ENCODE results near the gene SPCS1. TPM values are rescaled to one million over a fixed set of nuclear protein-coding genes. Genes with fewer than 3 reads are reported as not detected.
A peak's percentile ranks its signal among the peaks of the same experiment; 100 is the strongest.

The SPCS1 gene
- total RNA-seq, 1 donor from 2014 or later: 134 TPM

GRCh38 chr3:52704611-52705437 lies 1.1 kb upstream of the SPCS1 start:
- Mint-ChIP-seq H3K27ac (peak overlapping the region; percentile 86), H3K27me3 (no peaks in the 10 kb centered on the region), H3K36me3 (ENCODE audit: low read depth) (peaks cover 22% of the 10 kb centered on the region), H3K4me3 (peak overlapping the region; percentile 94), H3K4me1 (peaks cover 22% of the 10 kb centered on the region), H3K9me3 (no peaks in the 10 kb centered on the region)
- intact Hi-C loops (cut with micrococcal nuclease): loop anchor here (1.0 to 10.0 kb wide), 3 partner anchors 19 to 340 kb away; partner anchors contain the start of genes GNL3, SFMBT1 and STIMATE
- DNase-seq: peak; percentile 69

GRCh38 chr3:52705438-52705687 lies 543 bp upstream of the SPCS1 start:
- H3K9me3 Mint-ChIP-seq: no peaks in the 10 kb centered on the region
- intact Hi-C loops (cut with micrococcal nuclease): loop anchor here (1.0 to 10.0 kb wide), 3 partner anchors 19 to 339 kb away; partner anchors contain the start of genes GNL3, SFMBT1 and STIMATE
- H3K4me3 Mint-ChIP-seq: peak overlapping the region; percentile 94
- H3K36me3 Mint-ChIP-seq (ENCODE audit: low read depth): peaks cover 25% of the 10 kb centered on the region
- peak overlapping the region; percentile 86 for H3K27ac Mint-ChIP-seq
- no peak for DNase-seq
- H3K4me1 Mint-ChIP-seq: peaks cover 22% of the 10 kb centered on the region
- H3K27me3 Mint-ChIP-seq: no peaks in the 10 kb centered on the region

GRCh38 chr3:52707585-52707984 lies 1.7 kb downstream of the SPCS1 start:
- Mint-ChIP-seq H3K4me1 (peaks cover 22% of the 10 kb centered on the region), H3K27me3 (no peaks in the 10 kb centered on the region), H3K27ac (peak overlapping the region; percentile 64), H3K4me3 (peak overlapping the region; percentile 94), H3K9me3 (no peaks in the 10 kb centered on the region), H3K36me3 (ENCODE audit: low read depth) (peaks cover 25% of the 10 kb centered on the region)
- intact Hi-C loops (cut with micrococcal nuclease): loop anchor here (2.0 to 10.0 kb wide), 3 partner anchors 63 to 337 kb away; partner anchors contain the start of genes NEK4, SFMBT1 and STIMATE
- no peak for DNase-seq

- intact Hi-C loops (cut with micrococcal nuclease): no loop called here
- peaks cover 10% of the 10 kb centered on the region for H3K4me1 Mint-ChIP-seq
- no peak for DNase-seq
- no peaks in the 10 kb centered on the region for H3K9me3 Mint-ChIP-seq
- peaks cover 24% of the 10 kb centered on the region for H3K36me3 Mint-ChIP-seq (ENCODE audit: low read depth)
- H3K27ac Mint-ChIP-seq: no peak overlapping the region
- H3K27me3 Mint-ChIP-seq: no peaks in the 10 kb centered on the region
- H3K4me3 Mint-ChIP-seq: no peak overlapping the region
Measured at GRCh38 chr3:52710512-52710911, 4.6 kb downstream of the SPCS1 start.

- peaks cover 21% of the 10 kb centered on the region for H3K36me3 Mint-ChIP-seq (ENCODE audit: low read depth)
- peak; percentile 51 for DNase-seq
- no peaks in the 10 kb centered on the region for H3K9me3 Mint-ChIP-seq
Measured at GRCh38 chr3:52712291-52713212, 6.6 kb downstream of the SPCS1 start.

GRCh38 chr3:52714335-52715302 lies 8.7 kb downstream of the SPCS1 start:
- no peak for DNase-seq
- H3K4me1 Mint-ChIP-seq: peaks cover under 1% of the 10 kb centered on the region
- intact Hi-C loops (cut with micrococcal nuclease): no loop called here
- no peak overlapping the region for H3K4me3 Mint-ChIP-seq
- no peaks in the 10 kb centered on the region for H3K27me3 Mint-ChIP-seq
- H3K27ac Mint-ChIP-seq: no peak overlapping the region
- no peaks in the 10 kb centered on the region for H3K9me3 Mint-ChIP-seq
- H3K36me3 Mint-ChIP-seq (ENCODE audit: low read depth): peaks cover 15% of the 10 kb centered on the region

More at GRCh38 chr3:52712291-52713212, 6.6 kb downstream of the SPCS1 start:
- no peaks in the 10 kb centered on the region for H3K27me3 Mint-ChIP-seq
- no peak overlapping the region for H3K27ac Mint-ChIP-seq
- H3K4me3 Mint-ChIP-seq: no peak overlapping the region
- intact Hi-C loops (cut with micrococcal nuclease): no loop called here
- H3K4me1 Mint-ChIP-seq: peaks cover 6% of the 10 kb centered on the region

GRCh38 chr3:52715714-52716305 lies 9.9 kb downstream of the SPCS1 start:
- Mint-ChIP-seq H3K4me3 (no peak overlapping the region), H3K9me3 (no peaks in the 10 kb centered on the region), H3K4me1 (peaks cover 9% of the 10 kb centered on the region), H3K36me3 (ENCODE audit: low read depth) (peaks cover 16% of the 10 kb centered on the region), H3K27ac (no peak overlapping the region), H3K27me3 (no peaks in the 10 kb centered on the region)
- intact Hi-C loops (cut with micrococcal nuclease): no loop called here
- DNase-seq: no peak

- Mint-ChIP-seq H3K9me3 (no peaks in the 10 kb centered on the region), H3K36me3 (ENCODE audit: low read depth) (peaks cover 15% of the 10 kb centered on the region), H3K4me3 (no peak overlapping the region), H3K27ac (no peak overlapping the region), H3K27me3 (no peaks in the 10 kb centered on the region), H3K4me1 (peaks cover 23% of the 10 kb centered on the region)
- DNase-seq: no peak
- intact Hi-C loops (cut with micrococcal nuclease): no loop called here
Measured at GRCh38 chr3:52719618-52720017, 13.7 kb downstream of the SPCS1 start.

- Mint-ChIP-seq H3K27ac (peak overlapping the region; percentile 61), H3K36me3 (ENCODE audit: low read depth) (peaks cover 15% of the 10 kb centered on the region), H3K4me3 (peak overlapping the region; percentile 39), H3K27me3 (no peaks in the 10 kb centered on the region), H3K4me1 (peaks cover 23% of the 10 kb centered on the region), H3K9me3 (no peaks in the 10 kb centered on the region)
- intact Hi-C loops (cut with micrococcal nuclease): no loop called here
- peak; percentile 80 for DNase-seq
Measured at GRCh38 chr3:52721002-52721729, 15.3 kb downstream of the SPCS1 start.

- no peaks in the 10 kb centered on the region for H3K9me3 Mint-ChIP-seq
- no peak overlapping the region for H3K4me3 Mint-ChIP-seq
- no peaks in the 10 kb centered on the region for H3K27me3 Mint-ChIP-seq
- H3K4me1 Mint-ChIP-seq: peaks cover 23% of the 10 kb centered on the region
- peak overlapping the region; percentile 61 for H3K27ac Mint-ChIP-seq
- DNase-seq: no peak
- intact Hi-C loops (cut with micrococcal nuclease): no loop called here
- peaks cover 15% of the 10 kb centered on the region for H3K36me3 Mint-ChIP-seq (ENCODE audit: low read depth)
Measured at GRCh38 chr3:52721730-52722008, 15.8 kb downstream of the SPCS1 start.

- intact Hi-C loops (cut with micrococcal nuclease): no loop called here
- peaks cover 23% of the 10 kb centered on the region for H3K4me1 Mint-ChIP-seq
- DNase-seq: no peak
- peaks cover 18% of the 10 kb centered on the region for H3K36me3 Mint-ChIP-seq (ENCODE audit: low read depth)
- H3K27me3 Mint-ChIP-seq: no peaks in the 10 kb centered on the region
- H3K4me3 Mint-ChIP-seq: no peak overlapping the region
- no peak overlapping the region for H3K27ac Mint-ChIP-seq
- H3K9me3 Mint-ChIP-seq: no peaks in the 10 kb centered on the region
Measured at GRCh38 chr3:52722491-52722890, 16.6 kb downstream of the SPCS1 start.

GRCh38 chr3:52723935-52724334 lies 18.0 kb downstream of the SPCS1 start:
- no peak for DNase-seq
- Mint-ChIP-seq H3K27ac (no peak overlapping the region), H3K4me3 (no peak overlapping the region), H3K36me3 (ENCODE audit: low read depth) (peaks cover 27% of the 10 kb centered on the region), H3K27me3 (no peaks in the 10 kb centered on the region), H3K9me3 (no peaks in the 10 kb centered on the region), H3K4me1 (peaks cover 23% of the 10 kb centered on the region)
- intact Hi-C loops (cut with micrococcal nuclease): no loop called here

All from activated CD4-positive, alpha-beta T cell treated with anti-CD3 and anti-CD28 coated beads, Interleukin-2, amount 10 ng/mL, durations not matched to agents 24 days and 14 days (primary cell).